CD4-positive, CD25-positive, alpha-beta regulatory T cell (primary cell): ENCODE data around the gene IRF2. TPM values are rescaled to one million over a fixed set of nuclear protein-coding genes. Genes with fewer than 3 reads are reported as not detected.

Source experiments
- ATAC-seq, 2 donors: fragments of 150-1000 bp; cut with Tn5 transposase; one replicate each; pipeline ENCODE4 v1.10.0; 2021; ENCODE audit warnings: low read depth in 2 of 2, moderate number of reproducible peaks in 2 of 2, moderate library complexity in 1 of 2
- DNase-seq, 3 donors: peaks; one replicate each; pipeline versions ENCODE4 v3.0.0 to v3.0.0-alpha.2; 2012 to 2022; ENCODE audit warnings: mixed read lengths in 1 of 3
- H3K27ac ChIP-seq: one replicate; pipeline ENCODE4 v1.7.0; 2013; ENCODE audit warnings: mild to moderate bottlenecking, low read length; ENCODE audit not compliant: insufficient read depth, poor library complexity, severe bottlenecking
- H3K27me3 ChIP-seq: one replicate; pipeline ENCODE4 v1.7.0; 2013; ENCODE audit warnings: low read length; ENCODE audit not compliant: control insufficient read depth, insufficient read depth
- H3K36me3 ChIP-seq: one replicate; pipeline ENCODE4 v1.7.0; 2013; ENCODE audit warnings: mild to moderate bottlenecking, low read length, moderate library complexity; ENCODE audit not compliant: control insufficient read depth, insufficient read depth
- H3K4me1 ChIP-seq: 2 replicates; pipeline ENCODE4 v1.7.0; 2013; ENCODE audit warnings: mild to moderate bottlenecking, low read length; ENCODE audit not compliant: insufficient read depth, control insufficient read depth, poor library complexity, severe bottlenecking
- H3K4me3 ChIP-seq: one replicate; pipeline ENCODE4 v1.7.0; 2013; ENCODE audit warnings: low read depth, mild to moderate bottlenecking, low read length, moderate library complexity
- H3K9me3 ChIP-seq, 2 experiments: 1 replicate in 1 of 2; 2 replicates in 1 of 2; pipeline ENCODE4 v1.7.0; 2013; ENCODE audit warnings: low read length in 2 of 2, mild to moderate bottlenecking in 1 of 2, moderate library complexity in 1 of 2; ENCODE audit not compliant: control insufficient read depth in 2 of 2
- H3K27ac Mint-ChIP-seq, 3 donors: one replicate each; pipeline ENCODE4 v1.8.0; 2020 to 2022; ENCODE audit warnings: mild to moderate bottlenecking in 3 of 3, mixed read lengths in 3 of 3, moderate library complexity in 2 of 3
- H3K27me3 Mint-ChIP-seq: one replicate; pipeline ENCODE4 v1.8.0; 2022; ENCODE audit warnings: mild to moderate bottlenecking, mixed read lengths
- H3K36me3 Mint-ChIP-seq: one replicate; pipeline ENCODE4 v1.8.0; 2020; ENCODE audit warnings: mixed read lengths
- H3K4me1 Mint-ChIP-seq, 4 donors: one replicate each; pipeline ENCODE4 v1.8.0; 2020 to 2022; ENCODE audit warnings: mixed read lengths in 4 of 4, mild to moderate bottlenecking in 1 of 4
- H3K4me3 Mint-ChIP-seq, 4 donors: one replicate each; pipeline ENCODE4 v1.8.0; 2020 to 2022; ENCODE audit warnings: mild to moderate bottlenecking in 4 of 4, mixed read lengths in 4 of 4, moderate library complexity in 3 of 4
- H3K9me3 Mint-ChIP-seq, 7 donors: one replicate each; pipeline ENCODE4 v1.8.0; 2020 to 2022; ENCODE audit warnings: mixed read lengths in 7 of 7, mild to moderate bottlenecking in 3 of 7, moderate library complexity in 2 of 7
- polyA plus RNA-seq, 4 donors: library from polyadenylated mRNA; unstranded; fragments of 300-500 nt; fragmentation: Illumina TruSeq; gene quantifications; one replicate each; pipeline ENCODE4 v1.2.3, GENCODE V29; 2021
- total RNA-seq: library from RNA; stranded (reverse); gene quantifications from one replicate; pipeline ENCODE4 v1.2.3, GENCODE V29; 2022

Gene IRF2
- total and polyA plus RNA-seq, 5 donors from 2014 or later, result 63.4 to 112 (median 98.3) TPM

GRCh38 chr4:184448141-184448540, 26.2 kb downstream of the IRF2 start:
- Histone ChIP-seq H3K4me1 (peaks cover 58% of the 10 kb centered on the region), H3K9me3 (no peaks in the 10 kb centered on the region), H3K27ac (peak overlapping the region; percentile 58), H3K27me3 (no peaks in the 10 kb centered on the region), H3K36me3 (peaks cover 21% of the 10 kb centered on the region), H3K4me3 (peak overlapping the region; percentile 49)
- Mint-ChIP-seq H3K9me3 (no peaks in the 10 kb centered on the region), H3K27ac (peak overlapping the region in 2 of 3 donors; percentile 74 to 85), H3K36me3 (peaks cover 37% of the 10 kb centered on the region), H3K4me1 (peaks cover 44 to 90% (median 76%) of the 10 kb centered on the region in 4 donors), H3K4me3 (peak overlapping the region in 3 of 4 donors; percentile 6 to 48 (median 17)), H3K27me3 (no peaks in the 10 kb centered on the region)
- DNase-seq (no peak), ATAC-seq (no peak)

GRCh38 chr4:184447664-184448063, 26.7 kb downstream of the IRF2 start:
- Histone ChIP-seq H3K36me3 (peaks cover 21% of the 10 kb centered on the region), H3K4me1 (peaks cover 56% of the 10 kb centered on the region), H3K9me3 (no peaks in the 10 kb centered on the region), H3K27ac (no peak overlapping the region), H3K27me3 (no peaks in the 10 kb centered on the region), H3K4me3 (peak overlapping the region; percentile 49)
- Mint-ChIP-seq H3K36me3 (peaks cover 38% of the 10 kb centered on the region), H3K27me3 (no peaks in the 10 kb centered on the region), H3K4me3 (peak overlapping the region in 2 of 4 donors; percentile 2 to 6), H3K27ac (peak overlapping the region; percentile 59 to 85 (median 74)), H3K4me1 (peaks cover 46 to 92% (median 78%) of the 10 kb centered on the region in 4 donors), H3K9me3 (no peaks in the 10 kb centered on the region)
- DNase-seq (no peak), ATAC-seq (no peak)

DNA sequence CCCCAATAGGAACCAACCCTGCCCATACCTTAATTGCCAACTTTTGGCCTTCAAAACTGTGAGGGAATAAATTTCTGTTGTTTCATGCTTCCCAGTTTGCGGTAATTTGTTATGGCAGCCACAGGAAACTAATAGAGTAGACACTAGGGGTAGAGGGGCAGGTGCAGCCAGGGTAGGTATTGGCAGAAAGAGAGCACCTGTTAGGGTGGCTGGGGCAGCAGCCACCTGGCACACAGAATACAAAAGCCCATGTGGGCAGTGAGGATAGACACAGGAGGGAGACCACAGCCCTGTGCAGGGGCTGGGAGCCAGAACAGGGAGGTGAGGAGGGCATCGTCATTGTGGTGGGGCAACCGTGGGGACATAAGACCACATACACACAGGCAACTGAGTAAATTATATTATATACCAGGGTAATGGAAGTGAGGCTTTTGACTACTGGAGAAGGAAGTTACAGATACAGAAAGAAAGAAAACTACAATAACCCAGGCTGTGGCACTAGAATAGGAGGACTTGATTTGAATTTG, 28.2 kb downstream of the IRF2 start:
- Mint-ChIP-seq H3K27me3 (no peaks in the 10 kb centered on the region), H3K36me3 (peaks cover 35% of the 10 kb centered on the region), H3K4me1 (peaks cover 52 to 92% (median 84%) of the 10 kb centered on the region in 4 donors), H3K9me3 (no peaks in the 10 kb centered on the region), H3K27ac (peak overlapping the region; percentile 6 to 85 (median 12)), H3K4me3 (peak overlapping the region; percentile 10 to 36 (median 34))
- no peak overlapping the region for H3K27ac ChIP-seq
- no peak for DNase-seq
- no peak for ATAC-seq
- H3K36me3 ChIP-seq, result peaks cover 12% of the 10 kb centered on the region
- no peaks in the 10 kb centered on the region for H3K9me3 ChIP-seq
- peaks cover 68% of the 10 kb centered on the region for H3K4me1 ChIP-seq
- no peak overlapping the region for H3K4me3 ChIP-seq
- H3K27me3 ChIP-seq, result no peaks in the 10 kb centered on the region

DNA sequence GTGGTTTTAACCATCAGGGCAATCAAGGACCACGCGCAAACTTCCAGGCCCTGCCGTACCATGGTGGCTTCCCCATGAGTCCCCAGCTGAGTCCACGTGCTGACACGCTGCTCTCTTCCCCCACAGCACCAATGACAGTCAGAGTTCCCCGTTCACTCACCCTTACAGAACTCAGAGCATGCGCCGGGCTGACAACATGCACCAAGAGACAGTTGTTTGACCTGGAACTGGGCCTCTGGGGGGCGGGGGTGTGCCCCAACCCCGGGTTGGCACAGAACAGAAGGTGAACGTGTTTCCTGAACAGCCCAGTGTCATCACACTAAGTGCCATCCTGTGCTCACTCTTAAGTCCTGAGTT, 29.4 kb downstream of the IRF2 start:
- Mint-ChIP-seq H3K27me3 (no peaks in the 10 kb centered on the region), H3K27ac (peak overlapping the region in 2 of 3 donors; percentile 39 to 85), H3K36me3 (peaks cover 35% of the 10 kb centered on the region), H3K4me1 (peaks cover 47 to 96% (median 89%) of the 10 kb centered on the region in 4 donors), H3K4me3 (peak overlapping the region in 3 of 4 donors; percentile 1 to 63 (median 17)), H3K9me3 (no peaks in the 10 kb centered on the region)
- Histone ChIP-seq H3K9me3 (no peaks in the 10 kb centered on the region), H3K27me3 (no peaks in the 10 kb centered on the region), H3K36me3 (peaks cover 12% of the 10 kb centered on the region), H3K4me3 (no peak overlapping the region), H3K27ac (no peak overlapping the region), H3K4me1 (peaks cover 66% of the 10 kb centered on the region)
- DNase-seq, result peak in 2 of 3 donors; percentile 15 to 26
- ATAC-seq, result peak; percentile 57 to 68

DNA sequence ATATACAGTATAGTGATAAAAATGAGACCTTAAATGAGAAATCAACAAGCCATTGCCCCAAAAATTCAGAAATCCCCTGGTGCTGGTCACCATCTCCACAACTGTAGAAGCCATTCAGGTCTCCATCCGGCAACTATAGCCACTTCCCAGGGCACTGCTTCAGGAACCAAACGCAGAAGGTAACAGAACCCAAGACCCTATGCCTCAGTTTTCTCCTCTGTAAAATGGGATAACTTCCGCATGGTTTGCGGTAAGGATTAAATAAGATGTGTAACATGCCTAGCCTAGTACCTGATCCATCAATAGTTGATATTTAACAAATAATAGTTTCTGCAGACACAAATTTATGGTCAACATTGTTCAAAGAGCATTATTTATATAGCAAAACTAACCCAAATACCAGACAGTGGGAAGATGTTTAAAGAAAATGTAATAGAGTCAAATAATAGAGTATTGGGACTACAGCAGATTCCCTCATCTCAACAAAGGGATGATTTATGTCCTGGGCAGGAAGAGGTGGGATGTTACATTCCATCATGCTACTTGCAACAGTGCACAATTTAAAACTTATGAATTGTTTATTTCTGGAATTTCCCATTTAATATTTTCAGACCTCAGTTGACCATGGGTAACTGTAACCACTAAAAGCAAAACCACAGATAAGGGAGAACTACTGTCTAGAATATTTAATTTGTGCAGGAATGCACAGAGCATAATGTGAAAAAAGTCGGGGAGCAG, 30.0 kb downstream of the IRF2 start:
- H3K9me3 Mint-ChIP-seq, result no peaks in the 10 kb centered on the region
- peak overlapping the region in 2 of 3 donors; percentile 71 to 85 for H3K27ac Mint-ChIP-seq
- H3K27me3 Mint-ChIP-seq, result no peaks in the 10 kb centered on the region
- peak overlapping the region in 3 of 4 donors; percentile 1 to 63 (median 17) for H3K4me3 Mint-ChIP-seq
- DNase-seq (no peak), ATAC-seq (no peak)
- Histone ChIP-seq H3K9me3 (no peaks in the 10 kb centered on the region), H3K4me3 (peak overlapping the region; percentile 41), H3K36me3 (peaks cover 9% of the 10 kb centered on the region), H3K27me3 (no peaks in the 10 kb centered on the region), H3K4me1 (peaks cover 60% of the 10 kb centered on the region), H3K27ac (no peak overlapping the region)
- peaks cover 47 to 95% (median 88%) of the 10 kb centered on the region in 4 donors for H3K4me1 Mint-ChIP-seq
- H3K36me3 Mint-ChIP-seq, result peaks cover 35% of the 10 kb centered on the region

GRCh38 chr4:184443318-184443717, 31.0 kb downstream of the IRF2 start:
- Mint-ChIP-seq H3K27me3 (no peaks in the 10 kb centered on the region), H3K4me1 (peaks cover 53 to 92% (median 86%) of the 10 kb centered on the region in 4 donors), H3K4me3 (peak overlapping the region in 1 of 4 donors; percentile 24), H3K27ac (peak overlapping the region in 2 of 3 donors; percentile 24 to 71), H3K36me3 (peaks cover 28% of the 10 kb centered on the region), H3K9me3 (no peaks in the 10 kb centered on the region)
- no peak for ATAC-seq
- Histone ChIP-seq H3K36me3 (peaks cover 3% of the 10 kb centered on the region), H3K9me3 (no peaks in the 10 kb centered on the region), H3K4me1 (peaks cover 51% of the 10 kb centered on the region), H3K4me3 (no peak overlapping the region), H3K27me3 (no peaks in the 10 kb centered on the region), H3K27ac (no peak overlapping the region)
- DNase-seq, result no peak

DNA sequence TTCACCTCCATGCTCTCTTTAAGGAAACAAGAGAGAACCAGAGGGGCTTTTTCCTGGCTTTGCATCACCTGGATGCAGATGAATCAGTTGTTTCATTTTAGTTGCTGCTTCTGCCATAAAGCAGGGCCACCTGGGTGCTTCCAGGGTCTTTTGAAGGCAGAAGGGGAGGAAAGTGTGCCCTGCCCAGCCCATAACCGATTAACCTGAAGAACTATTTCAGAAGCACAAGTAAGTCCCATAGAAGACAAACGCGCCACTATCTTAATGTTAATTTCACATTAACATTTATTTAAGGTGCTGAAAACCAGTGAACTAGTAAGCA, 32.1 kb downstream of the IRF2 start:
- Mint-ChIP-seq H3K27ac (peak overlapping the region; percentile 50 to 87 (median 71)), H3K4me3 (peak overlapping the region in 2 of 4 donors; percentile 22 to 31), H3K36me3 (peaks cover 20% of the 10 kb centered on the region), H3K9me3 (no peaks in the 10 kb centered on the region), H3K4me1 (peaks cover 52 to 92% (median 86%) of the 10 kb centered on the region in 4 donors), H3K27me3 (no peaks in the 10 kb centered on the region)
- Histone ChIP-seq H3K36me3 (peaks cover 2% of the 10 kb centered on the region), H3K27me3 (no peaks in the 10 kb centered on the region), H3K4me3 (no peak overlapping the region), H3K4me1 (peaks cover 43% of the 10 kb centered on the region), H3K27ac (peak overlapping the region; percentile 34), H3K9me3 (no peaks in the 10 kb centered on the region)
- DNase-seq (no peak), ATAC-seq (no peak)
